ENCODE results near the gene NOX5. TPM values are rescaled to one million over a fixed set of nuclear protein-coding genes. Genes with fewer than 3 reads are reported as not detected.

NOX5 gene
- total RNA-seq, 1 experiment from 2014 or later: 0.91 TPM

DNA sequence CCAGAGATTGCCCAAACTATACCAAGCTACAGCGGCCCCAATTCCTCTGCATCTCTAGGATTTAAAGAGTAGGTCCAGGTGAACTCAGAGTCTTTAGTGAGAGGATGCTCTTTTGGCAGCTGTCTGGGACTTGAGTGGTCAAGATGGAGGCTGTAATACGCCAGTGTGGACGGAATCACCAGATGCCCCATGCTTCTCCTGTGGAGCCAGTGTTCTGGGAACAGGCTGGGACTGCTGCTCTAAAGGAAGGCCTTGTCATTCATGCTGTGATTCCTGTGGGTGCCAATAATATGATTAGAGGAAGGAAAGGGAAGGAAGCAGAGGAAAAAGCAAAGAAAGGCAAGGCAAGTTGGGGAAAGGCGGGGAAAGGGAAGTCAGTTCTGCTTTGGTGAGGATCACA, 17.4 kb upstream of the NOX5 start:
- RAD21 ChIA-PET (ENCODE audit: low non-redundant PET in 1 of 2, low total read pairs in 2 of 2, uncharacterized antibody in 2 of 2, unreplicated experiment in 2 of 2): no interaction called here
- no peak overlapping the region for H3K4me2 ChIP-seq (ENCODE audit: low read length)
- H3K27ac ChIP-seq (ENCODE audit: low read depth, low read length): no peak overlapping the region
- no TSS peak for BruUV-seq (replicated peaks)
- no peaks in the 10 kb centered on the region for H3K27me3 ChIP-seq (ENCODE audit: insufficient read depth, low read length)
- H3K9me2 ChIP-seq (ENCODE audit: insufficient read depth): no peaks in the 10 kb centered on the region
- H3K36me3 ChIP-seq (ENCODE audit: control insufficient read depth in 1 of 2, insufficient read depth in 2 of 2, low read length in 2 of 2): no peaks in the 10 kb centered on the region
- H4K20me1 ChIP-seq (ENCODE audit: insufficient read depth): no peaks in the 10 kb centered on the region
- H2AFZ ChIP-seq (ENCODE audit: low read depth, low read length, poor library complexity, severe bottlenecking): no peak overlapping the region
- H3K4me1 ChIP-seq (ENCODE audit: control insufficient read depth in 1 of 2, insufficient read depth in 2 of 2, low read length in 2 of 2): 0 out of 4 replicates have a peak, but pooled peaks cover 0 to 6% of the 10 kb centered on the region in 2 experiments
- H3K79me2 ChIP-seq (ENCODE audit: insufficient read depth, low read length): no peaks in the 10 kb centered on the region
- CTCF ChIA-PET: no interaction called here
- TF ChIP-seq YY1 (IDR thresholded peaks at IDR 0.05; ENCODE audit: extremely low read depth, insufficient replicate concordance, low read depth, low read length) (no peak), ZNF274 (IDR thresholded peaks at IDR 0.05; ENCODE audit: low read depth, low read length) (no peak), SIN3A (IDR thresholded peaks at IDR 0.05; ENCODE audit: low read depth) (no peak), SP1 (IDR thresholded peaks at IDR 0.05; ENCODE audit: low read depth) (no peak), SRF (IDR thresholded peaks at IDR 0.05; ENCODE audit: low read depth) (no peak), ELF1 (IDR thresholded peaks at IDR 0.05; ENCODE audit: borderline replicate concordance, low read depth) (no peak), ZFX (IDR thresholded peaks at IDR 0.05) (no peak), EZH2phosphoT487 (IDR thresholded peaks at IDR 0.05; ENCODE audit: borderline replicate concordance) (no peak), MAX (IDR thresholded peaks at IDR 0.05) (no peak), EZH2 (IDR thresholded peaks at IDR 0.05) (no peak), POLR2AphosphoS5 (IDR thresholded peaks at IDR 0.05; ENCODE audit: low read depth, low read length) (no peak), RAD21 (IDR thresholded peaks at IDR 0.05; ENCODE audit: low read depth) (no peak), CTCF (IDR thresholded peaks at IDR 0.05 in 2 of 3, conservative IDR thresholded peaks at IDR 0.05 in 1 of 3; ENCODE audit: borderline replicate concordance in 1 of 3, insufficient read depth in 1 of 3, low read depth in 2 of 3, low read length in 2 of 3) (no peak), FOSL1 (IDR thresholded peaks at IDR 0.05; ENCODE audit: low read depth) (no peak)
- TF ChIP-seq, protein P1, sequence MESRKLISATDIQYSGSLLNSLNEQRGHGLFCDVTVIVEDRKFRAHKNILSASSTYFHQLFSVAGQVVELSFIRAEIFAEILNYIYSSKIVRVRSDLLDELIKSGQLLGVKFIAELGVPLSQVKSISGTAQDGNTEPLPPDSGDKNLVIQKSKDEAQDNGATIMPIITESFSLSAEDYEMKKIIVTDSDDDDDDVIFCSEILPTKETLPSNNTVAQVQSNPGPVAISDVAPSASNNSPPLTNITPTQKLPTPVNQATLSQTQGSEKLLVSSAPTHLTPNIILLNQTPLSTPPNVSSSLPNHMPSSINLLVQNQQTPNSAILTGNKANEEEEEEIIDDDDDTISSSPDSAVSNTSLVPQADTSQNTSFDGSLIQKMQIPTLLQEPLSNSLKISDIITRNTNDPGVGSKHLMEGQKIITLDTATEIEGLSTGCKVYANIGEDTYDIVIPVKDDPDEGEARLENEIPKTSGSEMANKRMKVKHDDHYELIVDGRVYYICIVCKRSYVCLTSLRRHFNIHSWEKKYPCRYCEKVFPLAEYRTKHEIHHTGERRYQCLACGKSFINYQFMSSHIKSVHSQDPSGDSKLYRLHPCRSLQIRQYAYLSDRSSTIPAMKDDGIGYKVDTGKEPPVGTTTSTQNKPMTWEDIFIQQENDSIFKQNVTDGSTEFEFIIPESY (IDR thresholded peaks at IDR 0.05; ENCODE audit: extremely low read depth, insufficient replicate concordance, low read length): no peak
- H3K4me3 ChIP-seq (replicated peaks in 1 of 2; ENCODE audit: low read depth in 1 of 2, low read length in 2 of 2): no peak overlapping the region
- intact Hi-C loops (cut with micrococcal nuclease): no loop called here
- no peak for ATAC-seq
- no peak overlapping the region for H3K9ac ChIP-seq (ENCODE audit: low read length)
- H3K9me3 ChIP-seq (ENCODE audit: control insufficient read depth in 1 of 2, insufficient read depth in 1 of 2, low read depth in 1 of 2, low read length in 2 of 2): no peaks in the 10 kb centered on the region
- DNase-seq (ENCODE audit: low read depth, low spot score): no peak
- POLR2A ChIA-PET: no interaction called here
